Smooth muscle cell (in vitro differentiated cells): Measurements from ENCODE around the gene SMURF1. TPM values are rescaled to one million over a fixed set of nuclear protein-coding genes. Genes with fewer than 3 reads are reported as not detected.
"Not testable (repeated sequence)": the region's sequence is repeated elsewhere in the genome, so short reads cannot be mapped to it uniquely, and the experiment has no call there.

ENCODE experiments used
- DNase-seq: peaks from one replicate; lab custom pipeline; 2025; ENCODE audit not compliant: unreplicated experiment; lab: John Stamatoyannopoulos, UW
- H2AFZ ChIP-seq: fragments of 200-600 bp; sonication (generic); 2 replicates; pipeline ENCODE4 v1.6.0; 2016; ENCODE audit warnings: antibody characterized with exemption, low read depth, mild to moderate bottlenecking
- H3F3A ChIP-seq: fragments of 200-600 bp; sonication (generic); 2 replicates; pipeline ENCODE4 v1.6.0; 2017; ENCODE audit warnings: antibody characterized with exemption, low read depth
- H3K27ac ChIP-seq: fragments of 200-600 bp; sonication (generic); 2 replicates; pipeline ENCODE4 v1.5.1; 2016; ENCODE audit warnings: low read depth, mild to moderate bottlenecking
- H3K27me3 ChIP-seq: fragments of 200-600 bp; sonication (generic); 2 replicates; pipeline ENCODE4 v1.6.1; 2016; ENCODE audit warnings: low read depth, mild to moderate bottlenecking
- H3K36me3 ChIP-seq: fragments of 200-600 bp; sonication (generic); 2 replicates; pipeline ENCODE4 v1.5.1; 2016; ENCODE audit warnings: low read depth
- H3K4me1 ChIP-seq: fragments of 200-600 bp; sonication (generic); 2 replicates; pipeline ENCODE4 v1.5.1; 2016; ENCODE audit warnings: low read depth
- H3K4me2 ChIP-seq: fragments of 200-600 bp; sonication (generic); 2 replicates; pipeline ENCODE4 v1.6.0; 2016; ENCODE audit warnings: mild to moderate bottlenecking
- H3K4me3 ChIP-seq: fragments of 200-600 bp; sonication (generic); 2 replicates; pipeline ENCODE4 v1.5.1; 2016; ENCODE audit warnings: mild to moderate bottlenecking
- H3K79me2 ChIP-seq: fragments of 200-600 bp; sonication (generic); 2 replicates; pipeline ENCODE4 v1.6.0; 2016; ENCODE audit warnings: low read depth, mild to moderate bottlenecking
- H3K9ac ChIP-seq: fragments of 200-600 bp; sonication (generic); 2 replicates; pipeline ENCODE4 v1.6.0; 2016; ENCODE audit warnings: low read depth
- H3K9me3 ChIP-seq: fragments of 200-600 bp; sonication (generic); replicated peaks from 2 replicates; pipeline ENCODE4 v1.5.1; 2016; ENCODE audit warnings: low read depth
- H4K20me1 ChIP-seq: fragments of 200-600 bp; sonication (generic); 2 replicates; pipeline ENCODE4 v1.6.0; 2016; ENCODE audit warnings: low read depth
- CTCF ChIP-seq: fragments of 200-600 bp; sonication (generic); IDR thresholded peaks from 2 replicates; pipeline ENCODE4 v1.5.1; 2017; ENCODE audit warnings: borderline replicate concordance, mild to moderate bottlenecking, antibody characterized with exemption; ENCODE audit not compliant: insufficient read depth, poor library complexity, severe bottlenecking
- WGBS: methylation state at CpG from one replicate; pipeline ENCODE4 v1.1.7; 2016; ENCODE audit warnings: low lambda C conversion rate; 5-methylcytosine and 5-hydroxymethylcytosine counted together
- polyA plus RNA-seq: library from polyadenylated mRNA; unstranded; fragments of >200 nt; fragmentation: Nextera tagmentation; extraction: Ambion mirVana; gene quantifications from 2 replicates; pipeline ENCODE4 v1.2.1, GENCODE V29; 2016
- total RNA-seq: library from RNA; depleted of rRNA; stranded (reverse); fragments of >200 nt; gene quantifications from 2 replicates; pipeline ENCODE4 v1.2.3, GENCODE V29; 2014

The SMURF1 gene
- total and polyA plus RNA-seq, 2 experiments from 2014 or later: 17.5 to 28.5 TPM

- H3K79me2 ChIP-seq: no peaks in the 10 kb centered on the region
- H3K27me3 ChIP-seq: no peaks in the 10 kb centered on the region
- no peaks in the 10 kb centered on the region for H3F3A ChIP-seq
- no peak overlapping the region for H3K27ac ChIP-seq
- no peak overlapping the region for H3K4me2 ChIP-seq
- 86% methylated on average over 6 of the region's 6 CpGs for WGBS
- H3K4me3 ChIP-seq: no peak overlapping the region
- H3K9me3 ChIP-seq: no peaks in the 10 kb centered on the region
- no peak for TF ChIP-seq CTCF
- no peaks in the 10 kb centered on the region for H3K4me1 ChIP-seq
- H3K9ac ChIP-seq: no peak overlapping the region
- DNase-seq: no peak
- H4K20me1 ChIP-seq: no peaks in the 10 kb centered on the region
- H3K36me3 ChIP-seq: no peaks in the 10 kb centered on the region
- no peak overlapping the region for H2AFZ ChIP-seq
Observed at GRCh38 chr7:99170065-99170729, 26.3 kb upstream of the SMURF1 start.

DNA sequence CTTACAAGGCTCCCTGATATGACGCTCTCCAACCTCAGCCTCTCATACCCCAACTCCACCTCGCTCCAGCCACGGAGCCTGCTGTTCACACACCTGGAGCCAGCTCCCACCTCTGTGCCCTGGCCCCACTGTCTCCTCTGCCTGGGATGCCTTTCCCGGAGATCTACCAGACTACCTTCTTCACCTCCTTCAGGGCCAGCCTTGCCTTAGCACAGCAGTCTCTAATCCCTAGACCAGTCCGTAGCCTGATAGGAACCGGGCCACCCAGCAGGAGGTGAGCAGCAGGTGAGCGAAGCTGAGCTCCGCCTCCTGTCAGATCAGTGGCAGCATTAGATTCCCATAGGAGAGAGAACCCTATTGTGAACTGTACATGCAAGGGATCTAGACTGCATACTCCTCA, 23.2 kb upstream of the SMURF1 start:
- no peaks in the 10 kb centered on the region for H3K9me3 ChIP-seq
- WGBS: 73% methylated on average over 8 of the region's 8 CpGs
- H3F3A ChIP-seq: no peaks in the 10 kb centered on the region
- H3K4me2 ChIP-seq: no peak overlapping the region
- H3K27me3 ChIP-seq: no peaks in the 10 kb centered on the region
- no peak for DNase-seq
- no peak overlapping the region for H2AFZ ChIP-seq
- no peak overlapping the region for H3K4me3 ChIP-seq
- H4K20me1 ChIP-seq: no peaks in the 10 kb centered on the region
- no peak overlapping the region for H3K27ac ChIP-seq
- no peaks in the 10 kb centered on the region for H3K79me2 ChIP-seq
- no peak overlapping the region for H3K9ac ChIP-seq
- TF ChIP-seq CTCF: no peak
- H3K36me3 ChIP-seq: no peaks in the 10 kb centered on the region
- no peaks in the 10 kb centered on the region for H3K4me1 ChIP-seq

DNA sequence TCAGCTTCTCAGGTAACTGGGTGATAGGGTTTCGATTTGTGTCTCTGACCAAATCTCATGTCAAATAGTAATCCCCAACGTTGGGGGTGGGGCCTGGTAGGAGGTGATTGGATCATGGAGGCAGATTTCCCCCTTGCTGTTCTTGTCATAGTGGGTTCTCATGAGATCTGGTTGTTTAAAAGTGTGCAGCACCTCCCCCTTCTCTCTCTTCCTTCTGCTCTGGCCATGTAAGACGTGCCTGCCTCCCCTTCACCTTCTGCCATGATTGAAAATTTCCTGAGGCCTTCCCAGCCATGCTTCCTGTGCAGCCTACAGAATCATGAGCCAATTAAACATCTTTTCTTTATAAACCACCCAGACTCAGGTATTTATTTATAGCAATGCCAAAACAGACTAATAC, 21.9 kb upstream of the SMURF1 start:
- H2AFZ ChIP-seq: no peak overlapping the region
- H4K20me1 ChIP-seq: no peaks in the 10 kb centered on the region
- H3K4me1 ChIP-seq: no peaks in the 10 kb centered on the region
- WGBS: 76% methylated on average over 3 of the region's 3 CpGs
- no peaks in the 10 kb centered on the region for H3K9me3 ChIP-seq
- no peak for TF ChIP-seq CTCF
- H3K4me2 ChIP-seq: no peak overlapping the region
- no peak for DNase-seq
- H3F3A ChIP-seq: no peaks in the 10 kb centered on the region
- no peak overlapping the region for H3K27ac ChIP-seq
- H3K79me2 ChIP-seq: no peaks in the 10 kb centered on the region
- no peak overlapping the region for H3K9ac ChIP-seq
- no peak overlapping the region for H3K4me3 ChIP-seq
- H3K27me3 ChIP-seq: no peaks in the 10 kb centered on the region
- no peaks in the 10 kb centered on the region for H3K36me3 ChIP-seq

DNA sequence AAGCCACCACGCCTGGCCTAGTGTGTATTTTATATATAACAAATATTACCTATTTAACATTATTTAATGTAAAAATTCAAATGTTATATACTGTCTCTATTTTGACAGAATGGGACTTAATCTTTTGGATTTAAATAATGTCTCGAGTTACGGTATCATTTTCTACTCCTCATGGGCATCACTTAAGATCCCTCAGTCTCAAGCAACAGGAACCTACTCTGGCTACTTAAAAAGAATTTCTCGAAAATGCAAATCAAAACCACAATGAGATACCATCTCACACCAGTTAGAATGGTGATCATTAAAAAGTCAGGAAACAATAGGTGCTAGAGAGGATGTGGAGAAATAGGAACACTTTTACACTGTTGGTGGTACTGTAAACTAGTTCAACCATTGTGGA, 19.8 kb upstream of the SMURF1 start:
- WGBS: 92% methylated on average over 4 of the region's 4 CpGs
- not testable (repeated sequence) for H3K27ac ChIP-seq, H3K4me1 ChIP-seq, H3K4me2 ChIP-seq, H3K27me3 ChIP-seq, H4K20me1 ChIP-seq, H2AFZ ChIP-seq, H3K79me2 ChIP-seq, H3F3A ChIP-seq, H3K9me3 ChIP-seq, H3K4me3 ChIP-seq, H3K36me3 ChIP-seq, DNase-seq, H3K9ac ChIP-seq
